ENCODE data around the gene RBBP7.

Gene RBBP7

GRCh38 chrX:16870095-16870861 lies at the start of gene RBBP7:
Gene RBBP7 (minus strand): TSS chrX:16870362. CDS start chrX:16870053, 309 bp downstream.
- peak; percentile 95 for DNase-seq

- no peak for DNase-seq
These were observed 48.8 kb upstream of the RBBP7 start for GRCh38 chrX:16918979-16919378.

- DNase-seq, result no peak
These were observed 47.0 kb upstream of the RBBP7 start for GRCh38 chrX:16917120-16917519.

- no peak for DNase-seq
These were observed 46.4 kb upstream of the RBBP7 start for GRCh38 chrX:16916561-16916960.

GRCh38 chrX:16914058-16914457 lies 43.9 kb upstream of the RBBP7 start:
- DNase-seq, result no peak

DNA sequence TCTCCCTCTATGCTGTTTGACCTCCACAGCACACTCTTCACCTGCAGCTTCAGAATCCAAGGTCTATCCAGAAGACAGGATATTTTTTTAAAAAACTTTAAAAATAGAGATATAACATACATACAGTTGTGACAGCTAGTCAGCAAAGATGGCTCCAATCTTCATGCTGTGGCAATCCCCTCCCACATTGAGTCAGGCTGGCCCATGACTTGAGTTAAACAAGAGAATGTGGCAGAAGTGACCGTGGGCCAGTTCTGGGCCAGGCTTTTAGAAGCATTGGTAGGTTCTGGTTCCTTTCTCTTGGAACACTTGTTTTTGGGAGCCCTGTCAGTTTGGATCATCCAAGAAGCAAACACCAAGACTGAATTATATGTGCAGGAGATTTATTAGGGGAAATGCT lies 40.2 kb upstream of the RBBP7 start:
- no peak for DNase-seq

- no peak for DNase-seq
These were observed 33.3 kb upstream of the RBBP7 start for GRCh38 chrX:16903274-16904022.

DNA sequence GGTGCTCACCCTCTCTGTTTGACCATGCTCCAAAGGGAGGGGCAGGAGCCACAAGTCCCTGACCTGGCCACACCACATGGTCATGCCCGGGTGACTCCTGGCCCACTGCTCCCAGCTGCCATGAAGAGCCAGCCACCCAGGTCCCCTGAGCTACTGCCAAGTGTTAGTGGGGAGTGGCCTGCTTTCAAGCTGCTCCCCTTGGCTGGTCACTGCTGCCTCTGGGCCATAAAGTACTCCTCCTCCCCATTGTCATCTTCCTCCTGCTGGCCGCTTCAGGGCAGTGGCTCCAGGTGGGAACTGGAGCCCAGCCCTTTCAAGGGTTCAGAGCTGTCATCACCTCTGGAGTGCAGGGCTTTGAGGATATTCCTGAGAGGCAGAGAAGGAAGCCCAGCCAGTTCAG lies 27.3 kb upstream of the RBBP7 start:
- peak; percentile 15 for DNase-seq

DNA sequence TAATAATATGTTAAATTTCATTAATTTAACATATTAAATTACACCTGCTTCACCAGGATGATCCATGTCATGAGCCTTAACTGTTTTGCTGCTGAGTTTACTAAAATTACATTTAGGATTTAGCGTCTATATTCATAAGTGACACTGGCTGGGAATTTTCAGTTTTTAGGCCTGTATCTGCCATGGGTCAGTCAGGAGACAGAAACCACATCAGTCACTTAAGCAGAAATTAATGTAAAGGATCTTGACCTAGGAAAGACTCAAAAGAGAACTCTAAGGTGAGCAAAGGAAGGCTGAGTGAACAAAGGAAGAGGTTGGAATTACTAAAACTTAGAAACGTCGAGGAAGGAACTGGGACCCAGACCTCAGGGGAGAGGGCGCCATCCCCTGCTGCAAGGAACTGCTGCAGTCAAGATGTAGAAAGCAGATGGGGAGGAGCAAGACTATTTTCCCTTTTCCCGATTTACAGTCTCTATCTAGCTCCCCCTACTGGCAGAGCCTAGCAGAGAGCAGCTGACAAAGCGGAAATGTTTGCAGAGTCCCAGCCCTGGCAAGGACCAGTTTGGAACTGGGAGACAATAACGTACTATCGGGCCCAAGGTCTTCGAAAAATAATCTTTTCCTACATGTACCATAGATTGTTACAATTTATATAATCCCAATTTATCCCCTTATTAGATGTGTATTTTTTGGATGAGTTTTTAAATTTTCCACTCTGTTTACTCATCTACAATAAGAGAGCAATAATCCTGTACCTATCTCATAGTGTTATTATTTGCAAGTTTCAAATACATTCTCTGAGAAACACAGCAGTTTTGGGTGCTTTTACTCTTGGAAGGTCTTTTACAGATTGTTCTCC lies 22.6 kb upstream of the RBBP7 start:
- DNase-seq, result peak; percentile 89

- DNase-seq, result no peak
These were observed 15.5 kb upstream of the RBBP7 start for GRCh38 chrX:16885628-16886027.

DNA sequence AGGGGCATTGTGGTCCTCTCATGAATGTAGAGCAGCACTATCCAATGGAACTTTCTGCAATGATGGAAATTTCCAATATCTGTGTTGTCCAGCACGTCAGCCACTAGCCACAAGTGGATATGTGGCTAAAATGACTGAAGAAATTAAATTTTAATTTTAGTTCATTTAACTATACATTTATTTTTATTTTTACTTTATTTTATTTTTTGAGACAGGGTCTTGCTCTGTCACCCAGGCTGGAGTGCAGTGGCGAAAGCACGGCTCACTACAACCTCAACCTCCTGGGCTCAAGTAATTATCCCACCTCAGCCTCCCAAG lies 13.3 kb upstream of the RBBP7 start:
- DNase-seq, result no peak

- DNase-seq, result peak; percentile 90
These were observed 12.7 kb upstream of the RBBP7 start for GRCh38 chrX:16882702-16883486.

DNA sequence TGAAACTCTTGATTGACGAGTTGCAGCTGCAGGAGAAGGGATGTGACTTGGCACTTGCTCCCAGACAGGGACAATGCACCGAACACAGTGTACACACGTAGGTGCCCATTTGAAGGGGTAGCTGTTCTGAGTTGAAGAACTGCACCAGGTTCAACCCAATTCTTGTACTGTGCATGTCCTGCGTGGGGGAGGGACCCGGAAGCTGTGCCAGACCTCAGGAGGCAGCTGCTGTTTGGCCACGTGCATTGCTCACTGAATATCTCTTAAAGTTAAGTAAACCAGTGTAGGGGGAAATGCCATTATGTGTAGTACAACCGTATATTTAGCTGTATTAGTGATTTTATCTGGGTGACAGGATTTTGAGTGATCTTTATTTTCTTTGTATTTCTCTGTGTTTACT lies 12.0 kb upstream of the RBBP7 start:
- peak; percentile 68 for DNase-seq

- DNase-seq, result no peak
These were observed 6.5 kb upstream of the RBBP7 start for GRCh38 chrX:16876696-16877095.

GRCh38 chrX:16874458-16875095 lies 4.4 kb upstream of the RBBP7 start:
- no peak for DNase-seq

GRCh38 chrX:16873106-16873505 lies 2.9 kb upstream of the RBBP7 start:
- peak; percentile 73 for DNase-seq

DNA sequence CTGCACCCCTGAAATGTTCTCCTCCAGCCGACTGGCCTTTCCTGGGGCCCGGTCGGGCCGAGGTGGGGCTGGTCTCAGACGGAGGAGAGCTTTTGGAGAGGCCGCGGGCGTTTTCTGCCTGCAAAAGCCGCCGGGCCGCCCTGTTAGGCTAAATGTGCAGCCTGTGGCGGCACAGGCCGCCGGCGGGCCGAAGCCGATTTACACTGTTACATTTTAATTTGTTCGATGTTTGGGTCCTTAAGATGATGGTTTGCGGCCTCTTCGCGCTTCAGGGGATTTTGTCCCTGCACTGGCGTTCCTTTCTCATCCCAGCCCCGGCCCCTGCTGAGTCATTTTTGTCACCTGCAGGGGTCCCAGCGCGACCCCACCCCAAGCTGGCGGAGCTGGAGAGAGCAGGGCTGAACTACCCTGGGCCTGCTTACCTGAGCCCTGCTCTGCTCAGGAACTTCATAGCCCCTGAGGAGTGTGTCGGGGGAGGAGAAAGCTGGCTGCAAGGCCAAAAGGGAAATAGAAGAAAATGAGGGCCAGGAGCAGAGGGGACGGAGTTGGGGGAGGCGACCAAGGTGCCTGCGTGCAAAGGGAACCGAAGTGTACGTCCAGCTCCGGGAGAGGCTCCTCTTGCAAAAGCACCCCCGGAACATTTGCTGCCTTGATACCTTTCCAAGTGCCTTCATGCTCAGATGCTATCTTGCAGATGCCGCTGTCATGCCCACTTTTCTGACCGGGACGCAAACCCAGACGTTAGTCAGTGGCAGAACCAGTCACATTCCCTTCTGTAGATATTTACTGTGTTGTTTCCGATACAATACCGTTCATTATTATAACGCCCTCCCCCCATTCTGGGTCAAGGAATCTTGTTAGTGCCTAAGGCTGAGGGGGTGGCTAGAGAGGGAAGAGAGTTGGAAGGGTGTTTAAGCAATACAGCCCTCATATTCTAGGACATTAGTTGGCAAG lies 977 bp upstream of the RBBP7 start:
- peak; percentile 67 for DNase-seq

DNA sequence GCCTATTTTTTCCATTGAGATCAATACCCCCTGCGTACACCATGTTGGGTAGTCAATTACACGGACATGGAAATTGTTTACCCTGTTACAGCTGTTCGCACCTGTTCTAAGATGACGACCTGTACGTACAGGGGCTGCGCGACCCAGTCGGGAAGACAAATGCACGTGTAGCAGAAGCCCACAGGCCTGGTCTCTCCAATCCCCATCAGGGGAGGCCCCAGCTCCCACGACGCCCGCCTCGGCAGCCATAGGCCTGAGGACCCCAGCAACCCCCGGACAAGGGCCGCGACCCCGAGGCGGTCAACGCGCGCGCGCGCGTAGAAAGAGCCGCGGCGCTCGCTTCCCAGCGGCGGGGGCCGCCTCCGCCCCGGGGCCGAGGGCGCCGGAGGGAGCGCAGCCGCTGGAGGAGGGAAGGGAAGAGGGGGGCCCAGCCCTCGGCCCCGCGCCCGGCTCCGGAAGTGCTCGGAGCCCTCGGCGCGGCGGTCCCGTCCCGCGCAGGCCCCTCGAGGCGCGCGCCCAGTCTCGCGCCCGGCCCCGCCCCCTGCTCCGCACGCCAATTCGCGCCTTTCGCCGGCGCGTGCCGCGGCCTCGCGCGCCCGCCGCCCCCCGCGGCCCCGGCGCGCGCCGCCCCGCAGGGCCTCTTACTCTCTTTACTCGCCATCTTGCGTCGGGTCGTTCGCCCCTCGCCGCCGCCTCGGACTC lies 618 bp downstream of the RBBP7 start:
- DNase-seq, result peak; percentile 83

DNA sequence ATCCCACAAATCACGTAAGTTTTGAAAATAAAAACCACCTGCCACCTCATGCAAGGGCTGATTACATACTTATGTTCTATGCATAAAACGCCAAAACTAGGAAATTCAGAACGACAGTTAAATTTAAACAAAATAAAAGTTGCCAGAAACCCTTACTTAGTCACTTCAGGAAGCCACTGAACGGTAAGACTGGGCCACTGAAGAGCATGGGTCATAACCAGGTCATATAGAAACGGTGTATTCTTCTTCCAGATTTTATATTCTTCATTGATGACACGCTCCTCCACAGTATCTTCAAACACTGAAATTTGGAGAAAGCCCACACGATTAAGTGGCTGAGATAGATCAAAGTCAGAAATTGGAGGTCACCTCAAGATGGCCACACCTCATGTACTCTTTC lies 1.2 kb downstream of the RBBP7 start:
- no peak for DNase-seq

GRCh38 chrX:16867947-16868346 lies 2.2 kb downstream of the RBBP7 start:
- DNase-seq, result no peak

Measured in NCI-H69 (cell line).